GM18526 (cell line): Measurements from ENCODE around the gene CD300H.

ENCODE experiments used
- POLR2A ChIP-seq: IDR thresholded peaks from 3 replicates; pipeline ENCODE4 v1.6.1; 2011; ENCODE audit not compliant: insufficient read length; ENCODE audit errors: extremely low read depth

The CD300H gene

DNA sequence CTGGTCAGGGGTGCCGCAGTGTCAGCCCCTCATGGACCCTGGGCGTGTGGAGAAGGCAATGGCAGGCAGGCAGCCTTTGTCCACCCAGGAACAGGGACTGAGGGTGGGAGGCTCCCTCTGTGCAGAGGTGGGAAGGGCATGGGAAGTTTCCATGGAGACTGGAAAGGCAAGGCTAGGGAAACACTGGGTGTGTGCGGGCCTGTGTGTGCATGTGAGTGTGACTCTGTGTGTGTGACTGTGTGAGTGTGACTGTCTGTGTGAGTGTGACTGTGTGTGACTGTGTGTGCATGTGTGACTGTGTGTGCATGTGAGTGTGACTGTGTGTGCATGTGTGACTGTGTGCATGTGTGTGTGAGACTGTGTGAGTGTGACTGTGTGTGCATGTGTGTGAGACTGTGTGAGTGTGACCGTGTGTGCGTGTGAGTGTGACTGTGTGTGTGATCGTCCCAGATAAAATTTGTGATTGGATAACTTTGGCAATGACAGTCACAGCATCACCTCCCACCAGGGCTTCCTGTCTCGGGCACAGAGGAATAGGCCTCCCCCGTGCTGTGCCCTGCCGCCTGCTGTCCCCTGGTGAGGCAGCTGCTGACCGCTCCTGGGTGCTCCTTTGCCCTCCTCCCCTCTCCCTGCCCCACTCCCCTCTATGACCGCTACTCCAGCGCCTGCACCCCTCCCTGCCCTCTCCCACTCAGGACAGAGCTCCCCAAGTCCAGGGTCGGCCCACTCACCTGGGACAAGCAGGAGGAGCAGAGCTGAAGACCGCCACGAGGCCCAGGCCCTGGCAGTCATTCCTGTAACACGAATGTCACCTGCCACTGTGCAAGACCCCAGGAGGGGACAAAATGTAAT lies 22.1 kb downstream of the CD300H start:
- no peak for TF ChIP-seq POLR2A

DNA sequence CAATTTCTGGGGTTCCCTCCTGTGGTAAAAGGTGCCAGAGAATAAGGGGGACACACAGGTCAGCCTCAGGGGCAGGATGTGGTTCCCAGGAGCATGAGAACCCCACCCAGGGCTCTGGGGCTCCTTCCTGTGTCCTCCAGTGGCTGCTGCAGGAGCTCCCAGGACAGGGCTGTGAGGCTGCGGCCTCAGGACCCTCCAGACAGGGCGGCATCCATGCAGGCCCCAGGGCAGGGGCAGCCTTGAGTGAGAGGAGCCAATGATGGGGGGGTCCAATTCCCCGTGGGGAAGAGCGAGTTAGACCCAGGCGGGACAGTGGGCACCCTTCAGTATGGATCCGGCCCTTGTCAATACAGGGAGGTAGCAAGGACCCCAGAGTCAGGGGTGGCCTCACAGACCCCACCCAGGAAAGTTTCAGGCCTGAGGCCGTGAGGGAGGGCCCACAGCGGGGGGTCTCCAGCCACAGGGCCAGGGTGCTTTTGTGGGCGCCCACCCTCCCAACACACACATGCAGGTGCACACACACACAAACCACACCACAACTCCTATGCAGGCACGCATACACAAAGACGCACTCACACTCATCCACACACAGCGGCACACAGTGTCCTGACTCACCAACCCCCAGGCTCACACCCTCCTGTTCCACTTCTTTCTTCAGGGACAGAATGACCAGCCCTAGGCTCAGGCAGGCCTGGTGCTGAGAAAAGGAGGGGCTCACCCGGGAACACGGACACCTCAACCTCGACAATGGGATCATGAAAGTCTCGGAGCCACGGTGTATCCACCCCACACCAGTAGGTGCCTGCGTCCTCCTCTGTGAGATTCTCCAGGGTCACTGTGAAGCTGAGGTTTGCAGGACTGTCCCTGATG lies 23.2 kb downstream of the CD300H start:
- TF ChIP-seq POLR2A = no peak

DNA sequence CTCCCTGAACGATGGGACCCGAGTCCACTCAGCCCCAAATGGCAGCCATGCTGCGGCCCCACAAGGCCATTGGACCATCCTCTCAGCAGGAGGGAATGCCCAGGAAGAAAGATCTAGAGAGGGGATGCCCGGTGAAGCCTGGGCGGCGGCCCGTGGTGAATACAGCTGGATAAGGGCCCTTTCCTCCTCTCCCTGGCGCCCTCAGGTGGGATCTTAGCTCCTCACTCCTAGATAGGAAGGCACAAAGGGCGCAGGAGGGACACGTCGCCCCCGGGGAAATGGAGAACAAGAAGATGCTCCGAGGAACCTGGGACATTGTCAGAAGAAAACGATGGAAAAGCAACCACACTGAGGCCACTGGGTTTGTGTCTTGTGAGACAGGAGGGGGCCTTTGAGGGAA lies 23.9 kb downstream of the CD300H start:
- TF ChIP-seq POLR2A = no peak

DNA sequence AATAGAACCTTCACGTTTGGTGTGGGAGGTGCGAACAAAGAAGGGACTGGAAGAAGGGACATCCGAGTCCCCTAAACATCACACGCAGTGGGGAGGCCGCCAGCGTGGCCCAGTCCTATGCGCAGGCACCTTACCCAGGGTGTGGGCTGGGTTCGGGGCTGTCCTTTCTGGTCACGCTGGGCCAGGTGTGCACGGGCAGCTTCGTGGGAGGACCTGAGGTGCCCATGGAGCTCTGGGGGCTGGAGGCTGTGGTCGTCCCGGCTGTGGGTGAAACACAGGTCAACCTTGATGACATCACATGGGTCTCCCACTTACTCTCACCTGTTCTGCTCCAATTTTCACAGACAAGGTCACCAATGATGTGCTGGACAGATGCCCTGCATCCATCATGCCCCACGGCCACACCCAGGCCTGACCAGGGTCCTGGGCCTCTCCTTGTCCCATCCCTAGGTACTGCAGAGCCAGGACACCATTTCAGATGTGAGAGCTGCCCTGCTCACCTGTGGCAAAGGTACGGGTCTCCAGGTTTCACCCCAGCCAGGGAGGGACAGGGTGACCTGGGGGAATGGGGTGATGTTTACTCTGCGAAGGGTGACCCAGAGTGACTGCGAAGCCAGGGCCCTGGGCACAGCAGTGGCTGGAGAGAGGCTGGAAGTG lies 24.5 kb downstream of the CD300H start:
- TF ChIP-seq POLR2A = no peak

DNA sequence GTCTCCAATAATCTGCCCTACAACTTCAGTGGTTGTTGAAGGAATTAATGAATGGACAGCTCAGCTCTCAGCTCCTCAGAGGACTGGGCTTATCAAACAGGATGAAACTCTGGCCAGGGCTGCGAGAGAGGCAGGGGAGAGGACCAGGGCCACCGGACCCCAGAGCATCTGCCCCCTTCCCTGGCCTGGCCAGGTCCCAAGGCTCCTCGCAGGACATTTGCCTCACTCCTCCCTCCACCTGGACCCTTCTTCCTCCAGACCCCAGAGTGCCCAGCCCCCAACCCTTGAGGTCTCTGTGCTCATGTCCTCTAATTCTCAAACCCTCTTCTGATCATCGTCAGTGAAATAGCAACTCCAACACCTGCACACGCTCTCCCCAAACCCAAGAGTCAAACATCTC lies 25.1 kb downstream of the CD300H start:
- no peak for TF ChIP-seq POLR2A

DNA sequence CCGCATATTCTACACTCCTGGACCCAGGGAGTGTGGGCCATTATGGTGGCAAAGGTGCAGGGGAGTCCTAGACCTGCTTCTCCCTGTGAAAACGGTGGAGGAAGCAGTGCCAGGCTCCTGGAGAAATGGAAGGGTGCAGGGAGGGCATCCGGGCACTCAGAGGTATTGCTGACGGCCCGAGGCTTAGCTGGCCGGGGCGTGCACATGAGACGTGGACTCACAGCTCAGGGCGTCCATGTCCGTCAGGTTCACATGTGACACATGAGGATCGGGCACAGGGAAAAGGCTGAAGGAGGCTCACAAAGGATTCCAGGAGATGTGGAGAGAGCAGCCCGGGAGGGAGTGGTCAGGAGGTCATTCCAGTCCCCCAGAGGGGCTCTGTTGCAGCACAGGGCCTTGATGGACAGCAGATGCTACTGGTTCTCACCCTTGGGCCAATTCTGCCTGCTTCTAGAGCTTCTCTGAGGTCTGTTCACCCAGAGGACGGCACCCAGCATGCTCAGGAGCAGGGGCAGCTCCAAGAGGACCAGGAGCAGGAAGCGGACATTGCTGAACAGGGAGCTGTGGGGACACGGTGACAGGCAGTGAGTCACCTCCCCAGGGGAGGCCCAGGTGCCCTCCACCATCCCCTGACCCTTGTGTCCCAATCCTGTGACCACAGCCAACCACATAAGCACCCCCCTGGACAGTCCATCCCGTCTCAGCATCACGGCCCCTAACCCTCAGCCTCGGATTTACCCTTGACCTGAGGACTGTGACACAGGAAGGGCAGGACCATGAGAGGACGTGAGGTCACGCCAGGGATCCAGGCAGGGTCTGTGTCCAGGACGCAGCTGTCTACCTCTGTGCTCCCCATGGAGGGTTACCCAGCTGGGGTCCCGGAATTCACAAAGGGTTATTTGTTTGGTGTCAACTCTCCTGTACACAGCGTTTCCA lies 25.9 kb downstream of the CD300H start:
- TF ChIP-seq POLR2A = no peak

DNA sequence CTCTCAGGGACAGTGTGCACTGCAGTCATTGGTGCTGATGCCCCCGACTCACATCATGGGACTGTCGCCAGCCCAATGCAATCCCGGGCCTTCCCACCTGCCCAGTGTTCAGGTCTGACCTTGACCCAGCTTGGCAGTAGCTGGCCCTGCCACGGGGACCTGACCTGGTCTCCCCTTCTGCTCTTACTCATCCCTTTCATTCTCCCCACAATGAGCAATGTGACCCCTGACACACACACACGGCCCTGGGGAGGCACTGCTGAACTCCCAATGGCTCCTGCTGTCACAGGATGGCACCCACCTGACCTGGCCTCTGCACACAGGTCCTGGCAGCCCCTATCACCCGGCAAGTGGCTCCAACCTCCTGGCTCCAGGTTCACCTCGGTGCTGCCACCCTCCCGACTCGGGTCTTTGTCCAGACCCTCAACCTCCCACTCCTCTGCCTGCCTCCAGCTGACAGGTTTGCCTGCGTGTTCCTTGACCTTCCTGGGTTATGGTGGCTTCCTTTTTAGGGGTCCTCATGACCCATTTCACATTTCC lies 28.0 kb downstream of the CD300H start:
- TF ChIP-seq POLR2A = no peak

DNA sequence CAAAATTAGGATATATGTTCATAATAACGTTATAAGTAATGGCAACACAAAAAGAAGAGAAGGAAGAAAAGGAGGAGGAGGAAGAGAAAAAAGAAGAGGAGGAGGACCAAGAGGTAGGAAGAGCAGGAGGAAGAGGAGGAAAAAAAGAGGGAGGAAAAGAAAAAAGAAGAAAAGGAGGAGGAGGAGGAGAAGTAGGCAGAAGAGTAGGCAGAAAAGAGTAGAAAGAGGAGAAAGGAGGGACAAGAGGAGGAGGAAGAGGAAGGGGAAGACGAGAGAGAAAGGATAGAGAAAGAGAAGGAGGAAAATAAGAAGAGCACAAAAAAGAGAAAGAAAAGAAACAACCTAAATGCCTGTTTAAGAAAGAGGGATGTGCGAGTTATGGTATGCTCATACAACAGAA lies 30.4 kb downstream of the CD300H start:
- no peak for TF ChIP-seq POLR2A

DNA sequence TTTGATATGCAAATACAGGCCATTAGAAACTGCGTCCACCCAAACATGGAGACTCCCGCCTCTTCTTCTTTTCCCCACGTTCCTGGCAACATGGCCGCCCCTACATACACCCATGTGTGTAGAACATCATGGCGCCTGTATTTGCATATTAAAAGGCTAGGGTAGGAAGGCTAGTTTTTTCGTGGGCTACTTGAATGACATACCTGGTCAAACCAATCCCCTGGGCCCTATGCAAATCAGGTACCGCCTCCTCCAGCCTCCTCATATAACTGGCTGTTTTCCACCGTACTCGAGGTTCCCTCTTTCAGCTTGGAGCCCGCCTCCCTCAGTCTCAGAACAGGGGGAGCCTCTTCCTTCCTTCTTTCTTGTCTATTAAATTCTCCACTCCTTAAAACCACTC lies 35.2 kb downstream of the CD300H start:
- TF ChIP-seq POLR2A = no peak

DNA sequence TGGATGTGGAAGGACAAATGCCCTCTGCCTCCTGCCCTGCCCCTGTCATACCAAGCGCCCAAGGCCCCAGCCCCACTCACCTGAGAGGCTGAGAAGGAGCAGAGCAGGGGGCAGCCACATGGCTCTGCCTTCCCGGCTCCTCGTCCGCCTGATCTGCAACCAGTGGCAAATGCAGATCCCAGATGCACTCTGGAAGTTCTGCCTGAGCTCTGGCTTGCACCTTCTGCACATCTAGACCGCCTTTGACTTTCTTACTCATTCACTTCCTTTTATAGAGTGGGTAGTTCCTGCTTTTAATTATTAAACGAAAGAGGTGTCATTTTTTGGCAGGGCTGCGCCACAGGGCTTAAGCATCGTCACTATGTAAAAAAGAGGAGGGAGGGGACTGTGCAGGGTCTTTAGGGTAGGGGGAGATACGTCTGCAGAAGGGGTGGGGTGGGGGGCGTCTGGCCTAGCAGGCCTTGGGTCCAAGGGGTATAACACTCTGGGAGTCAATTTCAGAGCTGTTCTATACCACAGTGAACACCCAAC lies 36.0 kb downstream of the CD300H start, which contains the start of gene CD300LB:
Gene CD300LB (minus strand): TSS at position 245 of the 531 bp plus-strand sequence. CDS start 125 bp downstream, at position 120.
- no peak for TF ChIP-seq POLR2A

DNA sequence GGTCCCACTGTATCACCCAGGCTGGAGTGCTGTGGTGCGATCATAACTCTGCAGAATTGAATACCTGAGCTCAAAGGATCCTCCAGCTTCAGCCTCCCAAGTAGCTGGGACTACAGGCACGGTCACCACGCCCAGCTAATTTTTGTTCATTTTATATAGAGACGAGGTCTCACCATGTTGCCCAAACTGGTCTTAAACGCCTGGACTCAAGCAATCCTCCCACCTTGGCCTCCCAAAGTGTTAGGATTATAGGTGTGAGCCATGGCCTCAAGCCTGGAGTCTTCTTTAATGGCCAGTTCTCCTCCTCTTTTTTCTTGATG lies 36.5 kb downstream of the CD300H start:
- no peak for TF ChIP-seq POLR2A

DNA sequence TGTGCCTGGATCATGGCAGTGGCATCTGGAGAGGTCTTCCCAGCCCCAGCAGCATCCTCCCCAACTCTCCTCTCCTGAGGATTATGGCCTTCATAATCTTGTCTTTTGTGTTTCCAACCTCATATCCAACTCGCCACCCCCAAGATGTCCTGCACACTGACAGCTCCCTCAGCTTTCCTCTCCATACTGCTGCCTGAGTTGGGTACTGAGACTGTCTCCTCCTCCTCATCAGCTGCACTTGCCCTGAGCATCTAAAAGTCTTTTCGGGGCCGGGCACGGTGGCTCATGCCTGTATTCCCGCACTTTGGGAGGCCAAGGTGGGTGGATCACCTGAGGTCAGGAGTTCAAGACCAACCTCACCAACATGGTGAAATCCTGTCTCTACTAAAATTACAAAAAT lies 38.1 kb downstream of the CD300H start:
- no peak for TF ChIP-seq POLR2A

DNA sequence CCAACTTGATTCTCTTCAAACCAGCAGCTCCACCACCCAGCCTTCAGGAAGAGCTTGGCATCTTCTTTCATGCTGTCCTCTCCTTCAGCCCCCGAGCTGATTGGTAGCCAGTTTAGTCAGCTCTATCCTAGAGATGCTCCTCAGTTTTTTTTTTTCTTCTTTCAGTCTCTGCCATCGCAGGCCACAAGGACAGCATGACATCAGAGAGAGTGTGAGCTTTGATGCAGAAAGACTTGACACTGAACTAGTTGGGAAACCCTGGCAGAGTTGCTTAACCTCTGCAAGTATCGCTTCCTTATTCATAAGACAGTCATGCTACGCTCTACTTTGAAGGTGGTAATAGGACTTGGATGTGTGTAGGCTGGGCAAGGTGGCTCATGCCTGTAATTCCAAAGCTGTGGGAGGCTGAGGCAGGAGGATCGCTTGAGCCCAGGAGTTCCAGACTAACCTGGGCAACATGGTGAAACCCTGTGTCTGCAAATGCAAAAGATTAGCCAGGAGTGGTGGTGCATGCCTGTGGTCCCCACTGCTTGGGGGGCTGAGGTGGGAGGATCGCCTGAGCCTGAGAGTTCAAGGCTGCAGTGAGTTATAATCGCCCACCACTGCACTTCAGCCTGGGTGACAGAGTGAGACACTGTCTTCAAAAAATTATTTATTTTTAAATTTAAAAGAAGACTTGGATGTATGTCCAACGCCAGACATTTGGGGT lies 38.7 kb downstream of the CD300H start:
- TF ChIP-seq POLR2A = no peak
